ENCODE results near the gene EFEMP2.

GRCh38 chr11:65861165-65861505 lies 11.5 kb downstream of the EFEMP2 start:
- TF ChIP-seq CTCF (IDR thresholded peaks at IDR 0.05) (no peak), POLR2A (IDR thresholded peaks at IDR 0.05) (no peak)
